ENCODE measurements around the gene GPR143. TPM values are rescaled to one million over a fixed set of nuclear protein-coding genes. Genes with fewer than 3 reads are reported as not detected.

GPR143 gene
- polyA plus RNA-seq, 1 donor (not counting 4 experiments of a cell fraction or from before 2014, with no cell fraction given), result 0.33 TPM

DNA sequence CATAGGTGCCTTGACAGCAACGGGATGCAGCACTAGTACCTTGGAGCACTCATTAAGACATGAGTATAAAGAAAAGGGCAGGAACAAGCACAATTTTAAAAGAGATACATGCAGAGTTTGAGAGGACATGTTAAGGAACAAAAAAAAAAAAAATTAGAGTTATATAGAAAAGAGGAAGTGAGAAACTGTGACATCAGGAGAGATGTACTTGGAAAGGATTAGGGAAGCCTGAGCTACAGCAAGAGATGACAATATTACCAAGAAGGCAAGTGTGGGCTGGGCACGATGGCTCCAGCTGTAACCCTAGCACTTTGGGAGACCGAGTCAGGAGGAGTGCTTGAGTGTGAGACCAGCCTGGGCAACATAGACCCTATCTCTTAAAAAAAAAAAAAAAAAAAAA, 37.4 kb downstream of the GPR143 start:
- FAIRE-seq, result no peak

DNA sequence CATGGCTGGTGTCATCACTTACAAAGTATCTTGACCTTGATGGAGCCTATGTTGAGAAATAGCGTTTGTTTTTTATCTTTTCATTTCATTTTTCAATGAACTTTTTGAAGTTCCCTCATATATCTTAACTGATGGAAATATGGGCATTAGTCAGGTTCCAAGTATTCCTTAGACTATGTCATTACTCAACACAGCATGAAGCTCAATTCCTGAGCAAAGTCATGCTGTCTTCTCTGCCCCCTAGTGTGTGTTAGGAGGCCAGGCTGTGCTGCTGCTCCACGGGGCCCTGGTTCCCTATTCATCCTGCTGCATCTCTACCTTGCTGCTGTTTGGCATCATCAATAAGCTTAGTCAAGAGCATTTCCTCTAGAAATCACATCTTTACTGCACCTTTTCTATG, 40.9 kb downstream of the GPR143 start:
- no peak overlapping the region for H3K4me3 ChIP-seq (ENCODE audit: control insufficient read depth in 2 of 3, extremely low read depth in 1 of 3, insufficient read depth in 2 of 3, low read depth in 1 of 3, low read length in 3 of 3)
- no peak overlapping the region for H3K4me2 ChIP-seq (ENCODE audit: control insufficient read depth, extremely low read depth, insufficient read depth, low read depth, low read length)
- no peak overlapping the region for H3K27ac ChIP-seq (ENCODE audit: control insufficient read depth, insufficient read depth, low read length)
- TF ChIP-seq CTCF (optimal IDR thresholded peaks at IDR 0.05 in 1 of 3, IDR thresholded peaks at IDR 0.05 in 1 of 3, conservative IDR thresholded peaks at IDR 0.05 in 1 of 3; ENCODE audit: extremely low read depth in 1 of 3, insufficient read depth in 2 of 3, low read length in 3 of 3) (peak in 1 of 3 experiments; percentile 40), EZH2 (IDR thresholded peaks at IDR 0.05; ENCODE audit: low read length) (no peak)
- no peaks in the 10 kb centered on the region for H3K79me2 ChIP-seq (ENCODE audit: control insufficient read depth, insufficient read depth, low read length)
- no peaks in the 10 kb centered on the region for H3K27me3 ChIP-seq (ENCODE audit: control insufficient read depth, extremely low read depth, insufficient read depth, low read length)
- H3K36me3 ChIP-seq (ENCODE audit: control insufficient read depth in 2 of 2, extremely low read depth in 1 of 2, insufficient read depth in 2 of 2, low read length in 2 of 2), result no peaks in the 10 kb centered on the region
- H3K9me1 ChIP-seq (ENCODE audit: control insufficient read depth, extremely low read depth, insufficient read depth, low read length), result no peaks in the 10 kb centered on the region
- H3K9me3 ChIP-seq (ENCODE audit: control insufficient read depth, low read depth, low read length), result peaks cover 8% of the 10 kb centered on the region
- FAIRE-seq (no peak), DNase-seq (ENCODE audit: low read depth, low spot score) (no peak)
- H3K9ac ChIP-seq (ENCODE audit: control insufficient read depth, extremely low read depth, insufficient read depth, low read length), result no peak overlapping the region
- H3K4me1 ChIP-seq (ENCODE audit: control insufficient read depth, extremely low read depth, insufficient read depth, low read length), result no peaks in the 10 kb centered on the region
- no peaks in the 10 kb centered on the region for H4K20me1 ChIP-seq (ENCODE audit: control insufficient read depth, extremely low read depth, insufficient read depth, low read length)
- no peak overlapping the region for H2AFZ ChIP-seq (ENCODE audit: control insufficient read depth, low read length)
- dilution Hi-C loops (cut with MboI; ENCODE audit: extremely low pct_ligation_motif_present, low sequenced_read_pairs), result no loop called here

More for the DNA sequence above, 37.4 kb downstream of the GPR143 start:
- Histone ChIP-seq H3K9ac (ENCODE audit: control insufficient read depth, extremely low read depth, insufficient read depth, low read length) (no peak overlapping the region), H3K36me3 (ENCODE audit: control insufficient read depth in 2 of 2, extremely low read depth in 1 of 2, insufficient read depth in 2 of 2, low read length in 2 of 2) (no peaks in the 10 kb centered on the region), H3K9me3 (ENCODE audit: control insufficient read depth, low read depth, low read length) (peaks cover 3% of the 10 kb centered on the region), H3K79me2 (ENCODE audit: control insufficient read depth, insufficient read depth, low read length) (no peaks in the 10 kb centered on the region), H4K20me1 (ENCODE audit: control insufficient read depth, extremely low read depth, insufficient read depth, low read length) (no peaks in the 10 kb centered on the region), H3K27me3 (ENCODE audit: control insufficient read depth, extremely low read depth, insufficient read depth, low read length) (no peaks in the 10 kb centered on the region), H3K4me3 (ENCODE audit: control insufficient read depth in 2 of 3, extremely low read depth in 1 of 3, insufficient read depth in 2 of 3, low read depth in 1 of 3, low read length in 3 of 3) (no peak overlapping the region), H3K9me1 (ENCODE audit: control insufficient read depth, extremely low read depth, insufficient read depth, low read length) (no peaks in the 10 kb centered on the region), H3K4me1 (ENCODE audit: control insufficient read depth, extremely low read depth, insufficient read depth, low read length) (no peaks in the 10 kb centered on the region), H2AFZ (ENCODE audit: control insufficient read depth, low read length) (no peak overlapping the region), H3K4me2 (ENCODE audit: control insufficient read depth, extremely low read depth, insufficient read depth, low read depth, low read length) (no peak overlapping the region), H3K27ac (ENCODE audit: control insufficient read depth, insufficient read depth, low read length) (no peak overlapping the region)
- dilution Hi-C loops (cut with MboI; ENCODE audit: extremely low pct_ligation_motif_present, low sequenced_read_pairs), result no loop called here
- DNase-seq (ENCODE audit: low read depth, low spot score), result no peak
- TF ChIP-seq CTCF (optimal IDR thresholded peaks at IDR 0.05 in 1 of 3, IDR thresholded peaks at IDR 0.05 in 1 of 3, conservative IDR thresholded peaks at IDR 0.05 in 1 of 3; ENCODE audit: extremely low read depth in 1 of 3, insufficient read depth in 2 of 3, low read length in 3 of 3) (no peak), EZH2 (IDR thresholded peaks at IDR 0.05; ENCODE audit: low read length) (no peak)
